ENCODE results near the gene RWDD4.

The RWDD4 gene

GRCh38 chr4:183659029-183659871 lies at the start of gene RWDD4, which contains the start of gene TRAPPC11:
Gene RWDD4, minus strand, starts transcription at chr4:183659185. Its CDS starts 233 bp downstream, at chr4:183658952.
Gene TRAPPC11, plus strand, starts transcription at chr4:183659293. Its CDS starts 4,575 bp downstream, at chr4:183663868.
- in situ Hi-C loops (cut with HindIII; ENCODE audit: low pct_ligation_motif_present, low pct_unique_long_range_greater_than_20kb, low sequenced_read_pairs), result no loop called here
- DNase-seq, result peak; percentile 96

- no peak for DNase-seq
- in situ Hi-C loops (cut with HindIII; ENCODE audit: low pct_ligation_motif_present, low pct_unique_long_range_greater_than_20kb, low sequenced_read_pairs), result no loop called here
These were observed 43.5 kb upstream of the RWDD4 start for GRCh38 chr4:183702492-183702891.

DNA sequence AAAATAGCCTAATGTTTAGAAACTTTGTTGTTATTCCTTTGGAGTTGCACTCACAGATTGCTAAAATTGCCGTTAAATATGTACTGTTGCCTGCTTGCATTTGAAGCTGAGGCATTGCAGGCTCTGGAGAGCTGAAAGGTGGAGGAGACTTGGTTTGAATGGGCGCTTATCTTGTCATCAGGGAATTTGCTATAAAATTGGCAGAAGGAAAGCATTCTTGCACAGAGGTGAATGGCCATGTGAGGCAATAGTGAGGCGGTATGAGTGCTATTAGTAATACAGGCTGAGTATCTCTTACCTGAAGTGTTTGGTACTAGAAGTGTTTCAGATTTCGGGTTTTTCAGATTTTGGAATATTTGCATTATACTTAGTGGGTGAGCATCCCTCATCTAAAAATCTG lies 41.4 kb upstream of the RWDD4 start:
- in situ Hi-C loops (cut with HindIII; ENCODE audit: low pct_ligation_motif_present, low pct_unique_long_range_greater_than_20kb, low sequenced_read_pairs), result no loop called here
- DNase-seq, result no peak

GRCh38 chr4:183698909-183699308 lies 39.9 kb upstream of the RWDD4 start:
- in situ Hi-C loops (cut with HindIII; ENCODE audit: low pct_ligation_motif_present, low pct_unique_long_range_greater_than_20kb, low sequenced_read_pairs), result no loop called here
- no peak for DNase-seq

- in situ Hi-C loops (cut with HindIII; ENCODE audit: low pct_ligation_motif_present, low pct_unique_long_range_greater_than_20kb, low sequenced_read_pairs), result no loop called here
These were observed 32.9 kb upstream of the RWDD4 start for GRCh38 chr4:183691897-183692296.

DNA sequence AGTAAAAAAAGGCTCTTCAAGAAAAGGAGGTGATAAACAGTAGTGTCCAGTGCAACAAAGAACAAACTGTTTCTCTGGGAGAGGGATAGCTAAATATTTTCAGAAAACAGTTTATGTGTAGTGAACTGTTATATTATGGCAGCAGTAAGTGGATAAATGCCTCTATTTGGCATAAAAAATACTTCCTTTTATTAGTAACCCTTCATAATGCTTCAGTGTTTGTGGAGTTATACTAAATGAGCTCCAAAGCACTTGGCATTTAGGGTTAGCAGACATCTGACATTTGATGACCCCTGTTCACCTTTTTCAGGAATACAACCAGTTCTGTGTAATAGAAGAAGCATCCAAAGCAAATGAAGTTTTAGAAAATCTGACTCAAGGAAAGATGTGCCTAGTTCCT lies 32.0 kb upstream of the RWDD4 start:
- in situ Hi-C loops (cut with HindIII; ENCODE audit: low pct_ligation_motif_present, low pct_unique_long_range_greater_than_20kb, low sequenced_read_pairs), result no loop called here

More at GRCh38 chr4:183691897-183692296, 32.9 kb upstream of the RWDD4 start:
- no peak for DNase-seq

DNA sequence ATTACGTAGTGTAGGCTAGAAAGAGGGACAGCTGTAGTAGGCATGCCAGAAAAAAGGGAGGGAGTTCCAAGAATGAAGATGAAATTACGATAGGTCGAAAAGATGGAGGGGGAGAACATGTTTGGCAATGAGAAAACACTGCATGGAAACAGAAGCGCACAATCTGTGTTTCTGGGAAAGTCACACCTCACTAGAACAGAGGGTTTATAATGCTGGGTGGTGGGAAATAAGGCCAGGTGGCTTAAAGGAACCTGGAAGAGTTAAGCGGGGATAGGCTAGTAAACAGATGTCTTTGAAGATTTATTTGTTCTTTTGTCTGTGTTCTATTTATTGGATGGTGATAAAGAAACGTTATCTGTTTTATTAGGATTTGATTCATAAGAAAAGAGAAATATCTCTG lies 29.2 kb upstream of the RWDD4 start:
- DNase-seq, result no peak
- in situ Hi-C loops (cut with HindIII; ENCODE audit: low pct_ligation_motif_present, low pct_unique_long_range_greater_than_20kb, low sequenced_read_pairs), result no loop called here

More for the DNA sequence above, 32.0 kb upstream of the RWDD4 start:
- no peak for DNase-seq

- no peak for DNase-seq
- in situ Hi-C loops (cut with HindIII; ENCODE audit: low pct_ligation_motif_present, low pct_unique_long_range_greater_than_20kb, low sequenced_read_pairs), result no loop called here
These were observed 27.5 kb upstream of the RWDD4 start for GRCh38 chr4:183686461-183686860.

DNA sequence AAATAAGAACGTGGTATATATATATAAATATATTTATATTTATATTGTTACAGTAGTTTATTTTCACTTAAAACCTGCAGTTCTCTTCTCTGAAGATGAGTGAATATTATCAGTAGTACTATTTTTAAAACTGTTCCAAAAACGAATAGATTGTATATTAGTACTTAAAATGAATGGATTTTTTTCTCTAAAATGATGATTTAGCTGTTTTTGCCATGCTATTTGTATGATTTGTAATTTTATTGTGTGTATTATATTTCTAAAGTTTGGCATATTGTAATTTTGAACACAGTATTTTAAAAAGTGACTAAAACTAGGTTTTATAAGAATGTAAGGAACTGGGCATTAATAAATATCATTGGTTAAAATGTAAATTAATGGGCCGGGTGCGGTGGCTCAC lies 22.1 kb upstream of the RWDD4 start:
- DNase-seq, result no peak
- in situ Hi-C loops (cut with HindIII; ENCODE audit: low pct_ligation_motif_present, low pct_unique_long_range_greater_than_20kb, low sequenced_read_pairs), result no loop called here

GRCh38 chr4:183675625-183676024 lies 16.6 kb upstream of the RWDD4 start:
- no peak for DNase-seq
- in situ Hi-C loops (cut with HindIII; ENCODE audit: low pct_ligation_motif_present, low pct_unique_long_range_greater_than_20kb, low sequenced_read_pairs), result no loop called here

DNA sequence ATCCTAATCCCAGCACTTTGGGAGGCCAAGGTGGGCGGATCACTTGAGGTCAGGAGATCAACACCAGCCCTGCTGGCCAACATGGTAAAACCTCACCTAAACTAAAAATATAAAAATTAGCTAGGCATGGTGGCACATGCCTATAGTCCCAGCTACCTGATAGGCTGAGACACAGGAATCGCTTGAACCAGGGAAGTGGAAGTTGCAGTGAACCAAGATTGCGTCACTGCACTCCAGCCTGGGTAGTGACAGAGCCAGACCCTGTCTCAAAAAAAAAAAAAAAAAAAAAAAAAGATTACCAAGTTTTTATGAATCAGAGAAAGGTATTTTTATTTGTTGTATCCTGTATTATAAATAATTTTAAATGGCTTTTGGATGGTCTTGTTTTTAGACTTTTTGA lies 15.2 kb upstream of the RWDD4 start:
- in situ Hi-C loops (cut with HindIII; ENCODE audit: low pct_ligation_motif_present, low pct_unique_long_range_greater_than_20kb, low sequenced_read_pairs), result no loop called here
- no peak for DNase-seq

DNA sequence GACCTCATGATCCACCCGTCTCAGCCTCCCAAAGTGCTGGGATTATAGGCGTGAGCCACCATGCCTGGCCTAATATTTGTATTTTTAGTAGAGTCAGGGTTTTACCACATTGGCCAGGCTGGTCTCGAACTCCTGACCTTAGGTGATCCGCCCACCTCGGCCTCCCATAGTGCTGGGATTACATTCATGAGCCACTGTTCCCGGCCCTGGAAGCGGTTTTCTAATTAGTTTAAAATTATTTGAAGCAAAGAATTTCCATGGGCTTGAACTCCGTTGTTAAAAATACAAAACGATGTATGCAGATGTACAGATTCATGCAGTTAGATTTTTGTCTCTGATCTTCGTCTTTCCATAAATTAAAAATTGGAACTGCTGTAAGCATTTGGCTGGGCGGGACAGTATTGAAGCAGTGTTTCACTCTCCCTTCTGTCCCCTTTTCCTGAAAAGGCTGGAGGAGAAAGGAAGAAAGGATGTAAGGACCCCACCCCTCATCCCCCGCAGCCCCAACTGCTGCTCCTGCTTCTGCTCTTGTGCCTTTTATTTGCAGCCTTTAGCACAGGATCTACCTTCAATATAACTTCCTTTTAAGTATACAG lies 12.1 kb upstream of the RWDD4 start:
- DNase-seq, result no peak

GRCh38 chr4:183670251-183670650 lies 11.3 kb upstream of the RWDD4 start:
- DNase-seq, result no peak
- in situ Hi-C loops (cut with HindIII; ENCODE audit: low pct_ligation_motif_present, low pct_unique_long_range_greater_than_20kb, low sequenced_read_pairs), result no loop called here

More for the DNA sequence above, 12.1 kb upstream of the RWDD4 start:
- in situ Hi-C loops (cut with HindIII; ENCODE audit: low pct_ligation_motif_present, low pct_unique_long_range_greater_than_20kb, low sequenced_read_pairs), result no loop called here

- no peak for DNase-seq
- in situ Hi-C loops (cut with HindIII; ENCODE audit: low pct_ligation_motif_present, low pct_unique_long_range_greater_than_20kb, low sequenced_read_pairs), result no loop called here
These were observed 7.1 kb upstream of the RWDD4 start for GRCh38 chr4:183666088-183666487.

DNA sequence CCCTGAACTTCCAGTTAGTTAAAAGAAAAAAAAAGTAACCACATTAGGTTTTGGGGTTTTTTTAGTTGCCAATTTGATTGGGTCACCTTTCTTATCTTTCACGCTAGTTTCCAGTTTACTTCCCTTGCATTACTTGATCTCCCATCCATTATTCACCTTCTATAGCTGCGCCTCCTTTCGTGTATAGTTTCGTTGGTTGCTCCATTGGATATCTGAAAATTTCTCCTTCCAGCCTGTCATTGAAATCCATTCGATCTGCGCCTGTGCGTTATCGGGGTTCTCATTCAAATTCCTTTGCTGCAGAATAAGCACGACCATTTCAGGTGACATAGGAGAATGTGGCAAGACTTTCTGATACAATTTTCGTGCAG lies 872 bp upstream of the RWDD4 start:
- in situ Hi-C loops (cut with HindIII; ENCODE audit: low pct_ligation_motif_present, low pct_unique_long_range_greater_than_20kb, low sequenced_read_pairs), result no loop called here
- no peak for DNase-seq

GRCh38 chr4:183658362-183659028 lies 490 bp downstream of the RWDD4 start:
- in situ Hi-C loops (cut with HindIII; ENCODE audit: low pct_ligation_motif_present, low pct_unique_long_range_greater_than_20kb, low sequenced_read_pairs), result no loop called here
- DNase-seq, result peak; percentile 58

- no peak for DNase-seq
- in situ Hi-C loops (cut with HindIII; ENCODE audit: low pct_ligation_motif_present, low pct_unique_long_range_greater_than_20kb, low sequenced_read_pairs), result no loop called here
These were observed 1.4 kb downstream of the RWDD4 start for GRCh38 chr4:183657564-183657963.

DNA sequence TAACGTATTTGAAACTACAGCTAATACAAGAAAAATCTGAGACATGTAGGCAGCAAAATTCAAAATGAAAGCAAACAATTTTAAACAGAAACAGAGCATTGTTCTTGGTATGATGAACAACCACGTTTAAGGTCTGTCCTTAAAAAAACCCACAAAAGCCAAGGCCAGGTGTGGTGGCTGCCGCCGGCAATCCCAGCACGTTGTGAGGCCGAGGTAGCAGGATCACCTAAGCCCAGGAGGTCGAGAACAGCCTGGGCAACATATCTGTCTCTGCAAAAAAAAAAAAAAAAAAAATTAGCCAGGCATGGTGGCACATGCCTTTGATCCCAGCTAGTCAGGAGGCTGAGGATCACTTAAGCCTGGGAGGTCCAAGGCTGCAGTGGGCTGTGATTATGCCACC lies 13.7 kb downstream of the RWDD4 start:
- in situ Hi-C loops (cut with HindIII; ENCODE audit: low pct_ligation_motif_present, low pct_unique_long_range_greater_than_20kb, low sequenced_read_pairs), result no loop called here

GRCh38 chr4:183639291-183639690 lies 19.7 kb downstream of the RWDD4 start:
- no peak for DNase-seq
- in situ Hi-C loops (cut with HindIII; ENCODE audit: low pct_ligation_motif_present, low pct_unique_long_range_greater_than_20kb, low sequenced_read_pairs), result no loop called here

More for the DNA sequence above, 13.7 kb downstream of the RWDD4 start:
- no peak for DNase-seq
